GM18861 (cell line): ENCODE measurements around the gene ACADSB.
A peak's percentile ranks its signal among the peaks of the same experiment; 100 is the strongest.

Experiments used
- ATAC-seq: cut with Tn5 transposase; IDR thresholded peaks from one replicate; pipeline ENCODE4 v1.9.1; 2021; ENCODE audit not compliant: unreplicated experiment

Gene ACADSB

GRCh38 chr10:123001370-123001769 lies 7.4 kb upstream of the ACADSB start:
- ATAC-seq, result no peak

- no peak for ATAC-seq
These were observed 4.5 kb upstream of the ACADSB start for GRCh38 chr10:123004298-123004697.

GRCh38 chr10:123007558-123008354 lies 1.1 kb upstream of the ACADSB start:
- ATAC-seq, result peak; percentile 37

GRCh38 chr10:123009105-123009820 lies 457 bp downstream of the ACADSB start:
- no peak for ATAC-seq

- no peak for ATAC-seq
These were observed 3.2 kb downstream of the ACADSB start for GRCh38 chr10:123011987-123012386.

- no peak for ATAC-seq
These were observed 4.9 kb downstream of the ACADSB start for GRCh38 chr10:123013456-123014419.

- no peak for ATAC-seq
These were observed 6.0 kb downstream of the ACADSB start for GRCh38 chr10:123014772-123015171.

GRCh38 chr10:123016228-123016627 lies 7.4 kb downstream of the ACADSB start:
- ATAC-seq, result no peak

GRCh38 chr10:123017421-123018165 lies 8.8 kb downstream of the ACADSB start:
- no peak for ATAC-seq

- no peak for ATAC-seq
These were observed 9.7 kb downstream of the ACADSB start for GRCh38 chr10:123018531-123018930.

- ATAC-seq, result no peak
These were observed 10.5 kb downstream of the ACADSB start for GRCh38 chr10:123019264-123019663.

GRCh38 chr10:123019941-123020703 lies 11.3 kb downstream of the ACADSB start:
- no peak for ATAC-seq

- no peak for ATAC-seq
These were observed 12.7 kb downstream of the ACADSB start for GRCh38 chr10:123021517-123021916.

- ATAC-seq, result no peak
These were observed 15.7 kb downstream of the ACADSB start for GRCh38 chr10:123024540-123024939.

- no peak for ATAC-seq
These were observed 17.5 kb downstream of the ACADSB start for GRCh38 chr10:123026302-123026701.

- ATAC-seq, result no peak
These were observed 19.1 kb downstream of the ACADSB start for GRCh38 chr10:123027861-123028260.

GRCh38 chr10:123031124-123031523 lies 22.3 kb downstream of the ACADSB start:
- ATAC-seq, result no peak

- ATAC-seq, result no peak
These were observed 25.5 kb downstream of the ACADSB start for GRCh38 chr10:123034332-123034731.

- no peak for ATAC-seq
These were observed 26.8 kb downstream of the ACADSB start for GRCh38 chr10:123035467-123036086.
